ENCODE data around the gene RBP3.
A peak's percentile ranks its signal among the peaks of the same experiment; 100 is the strongest.

Gene RBP3

DNA sequence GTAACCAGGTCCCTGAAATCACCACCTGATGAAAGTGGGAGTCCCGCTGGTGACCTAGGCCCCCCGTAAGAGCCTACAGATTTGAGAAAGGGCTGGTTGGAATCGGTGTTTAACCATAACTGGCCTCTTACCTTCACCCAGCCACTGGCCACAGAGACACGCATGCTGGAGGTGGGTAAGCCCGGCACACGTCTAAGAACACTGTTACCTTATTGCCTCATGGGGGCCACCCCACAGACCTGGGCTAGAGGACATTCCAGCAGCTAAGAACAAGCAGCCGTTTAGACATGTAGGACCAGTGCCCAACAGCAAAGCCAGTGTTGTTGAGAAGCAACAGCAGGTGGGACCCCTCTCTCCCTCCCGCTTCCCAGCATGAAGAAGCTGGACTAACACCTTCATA, 28.4 kb upstream of the RBP3 start:
- DNase-seq = no peak

DNA sequence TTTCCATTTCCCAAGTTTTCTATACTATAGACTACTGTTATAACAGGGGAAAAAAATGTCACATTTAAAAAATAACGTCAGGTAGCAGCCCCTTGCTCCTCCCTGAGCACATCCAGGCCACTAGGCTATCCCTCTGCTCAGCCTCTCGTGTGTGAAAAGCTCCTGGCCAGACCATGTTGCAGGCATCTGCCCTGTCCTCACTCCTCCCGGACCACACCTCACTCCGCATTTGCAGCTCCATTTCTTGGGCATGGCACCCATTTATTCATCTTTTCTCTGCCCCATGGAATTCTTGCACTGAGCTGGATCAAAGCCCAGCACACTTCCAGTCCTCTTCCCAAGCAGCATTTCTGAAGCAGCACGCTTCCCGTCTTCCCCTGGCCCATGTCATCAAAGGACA, 27.4 kb upstream of the RBP3 start:
- DNase-seq = no peak

DNA sequence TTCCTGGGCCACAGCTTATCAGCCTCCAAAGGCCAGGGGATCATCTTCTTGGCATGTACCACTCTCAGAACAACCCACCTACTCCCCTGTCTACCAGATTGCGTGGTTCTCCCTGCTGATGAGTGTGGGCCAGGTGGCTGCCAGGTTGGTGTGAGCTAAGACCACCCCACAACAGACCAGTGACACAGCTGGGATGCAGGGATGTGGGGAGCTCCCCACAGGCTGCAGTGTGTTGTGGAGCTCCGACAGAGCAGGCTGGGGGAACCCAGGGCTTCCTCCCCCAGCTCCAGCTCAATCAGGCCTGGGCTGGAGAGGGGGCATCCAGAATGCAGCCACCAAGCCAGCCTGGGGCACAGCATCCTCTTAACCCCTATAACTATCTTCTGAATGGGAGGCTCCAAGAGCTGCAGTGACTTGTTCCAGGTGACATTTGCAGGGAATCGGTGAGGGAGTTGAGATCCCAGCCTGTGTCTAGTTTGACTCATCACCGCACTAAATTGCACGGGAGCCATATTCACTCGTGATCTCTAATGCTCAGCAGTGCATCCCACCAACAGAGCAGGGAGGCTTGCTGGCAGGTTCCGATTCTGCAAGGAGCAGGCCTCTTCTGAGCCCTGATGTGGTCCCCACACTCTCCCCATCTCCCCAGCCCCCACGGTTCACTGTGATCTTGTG, 26.5 kb upstream of the RBP3 start:
- no peak for DNase-seq

DNA sequence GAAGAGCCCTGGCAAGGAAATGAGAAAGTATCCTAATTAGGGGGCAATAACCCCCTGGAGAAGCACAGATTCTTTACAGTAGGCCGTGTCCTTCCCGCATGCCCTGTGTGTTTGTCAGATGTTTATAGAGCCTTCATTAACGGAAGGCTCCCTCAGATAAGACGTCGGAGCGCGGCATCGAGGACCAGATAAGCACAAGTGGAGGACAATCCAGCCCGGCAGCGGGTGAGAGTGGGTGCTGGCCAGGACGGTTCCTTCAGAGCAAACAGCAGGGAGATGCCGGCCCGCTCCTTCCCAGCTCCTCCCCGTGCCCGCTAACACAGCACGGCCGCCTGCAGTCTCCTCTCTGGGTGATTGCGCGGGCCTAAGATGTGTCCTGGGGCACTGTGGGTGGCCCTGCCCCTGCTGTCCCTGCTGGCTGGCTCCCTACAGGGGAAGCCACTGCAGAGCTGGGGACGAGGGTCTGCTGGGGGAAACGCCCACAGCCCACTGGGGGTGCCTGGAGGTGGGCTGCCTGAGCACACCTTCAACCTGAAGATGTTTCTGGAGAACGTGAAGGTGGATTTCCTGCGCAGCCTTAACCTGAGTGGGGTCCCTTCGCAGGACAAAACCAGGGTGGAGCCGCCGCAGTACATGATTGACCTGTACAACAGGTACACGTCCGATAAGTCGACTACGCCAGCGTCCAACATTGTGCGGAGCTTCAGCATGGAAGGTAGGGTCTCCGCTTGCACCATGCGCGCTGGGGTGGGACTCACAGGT, 25.7 kb upstream of the RBP3 start, which contains the start of gene GDF2:
TSS of gene GDF2 (plus strand) at position 155 of the 762 bp plus-strand sequence. CDS start at position 370, 215 bp downstream.
- no peak for DNase-seq

DNA sequence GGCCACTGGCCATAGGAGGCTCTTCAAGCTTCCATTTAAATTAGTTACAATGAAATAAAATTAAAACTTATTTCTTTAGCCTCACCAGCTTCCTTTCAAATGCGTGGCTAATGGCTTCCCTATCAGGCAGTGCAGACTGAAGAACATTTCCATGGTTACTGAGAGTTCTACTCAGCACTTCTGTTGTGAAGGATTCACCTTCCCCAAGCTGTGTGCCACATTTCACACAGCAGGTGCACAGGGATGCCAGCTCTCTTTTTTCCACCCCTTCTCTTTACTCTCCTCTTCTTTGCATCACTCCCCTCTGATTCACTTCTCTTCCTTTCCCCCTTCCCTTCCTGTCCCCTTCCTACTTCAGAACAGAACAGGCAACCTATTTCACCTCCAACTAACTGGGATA, 25.1 kb upstream of the RBP3 start:
- no peak for DNase-seq

DNA sequence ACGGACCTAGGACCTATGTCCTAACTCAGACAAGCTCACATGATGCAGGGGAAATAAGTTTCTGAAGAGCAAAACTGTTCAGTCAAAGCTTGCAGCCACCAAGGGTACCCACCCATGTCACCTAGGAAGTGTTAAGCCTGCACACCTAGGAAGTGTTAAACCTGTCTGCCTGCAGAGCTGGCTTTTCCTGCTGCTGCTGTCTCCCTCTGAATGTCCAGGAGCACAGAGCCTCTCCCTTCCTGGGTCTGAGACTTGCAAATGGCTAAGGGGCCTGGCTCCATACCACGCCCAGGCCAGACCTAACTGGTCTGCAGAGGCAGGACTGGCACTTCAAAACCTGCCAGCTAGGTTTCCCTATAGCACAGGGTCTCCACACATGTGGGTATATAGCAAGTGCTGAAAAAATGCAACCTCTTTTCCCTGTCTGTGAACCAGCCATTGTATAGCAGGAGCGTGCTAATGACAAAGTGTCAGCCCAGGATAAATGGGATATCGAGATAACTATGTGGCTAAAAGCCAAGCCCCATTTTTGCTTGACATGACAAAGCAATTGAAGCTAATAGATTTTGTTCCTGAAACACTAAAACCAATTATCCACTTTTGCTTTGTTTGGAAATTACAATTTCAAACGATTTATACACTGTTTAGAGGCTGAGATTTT, 24.4 kb upstream of the RBP3 start:
- no peak for DNase-seq

DNA sequence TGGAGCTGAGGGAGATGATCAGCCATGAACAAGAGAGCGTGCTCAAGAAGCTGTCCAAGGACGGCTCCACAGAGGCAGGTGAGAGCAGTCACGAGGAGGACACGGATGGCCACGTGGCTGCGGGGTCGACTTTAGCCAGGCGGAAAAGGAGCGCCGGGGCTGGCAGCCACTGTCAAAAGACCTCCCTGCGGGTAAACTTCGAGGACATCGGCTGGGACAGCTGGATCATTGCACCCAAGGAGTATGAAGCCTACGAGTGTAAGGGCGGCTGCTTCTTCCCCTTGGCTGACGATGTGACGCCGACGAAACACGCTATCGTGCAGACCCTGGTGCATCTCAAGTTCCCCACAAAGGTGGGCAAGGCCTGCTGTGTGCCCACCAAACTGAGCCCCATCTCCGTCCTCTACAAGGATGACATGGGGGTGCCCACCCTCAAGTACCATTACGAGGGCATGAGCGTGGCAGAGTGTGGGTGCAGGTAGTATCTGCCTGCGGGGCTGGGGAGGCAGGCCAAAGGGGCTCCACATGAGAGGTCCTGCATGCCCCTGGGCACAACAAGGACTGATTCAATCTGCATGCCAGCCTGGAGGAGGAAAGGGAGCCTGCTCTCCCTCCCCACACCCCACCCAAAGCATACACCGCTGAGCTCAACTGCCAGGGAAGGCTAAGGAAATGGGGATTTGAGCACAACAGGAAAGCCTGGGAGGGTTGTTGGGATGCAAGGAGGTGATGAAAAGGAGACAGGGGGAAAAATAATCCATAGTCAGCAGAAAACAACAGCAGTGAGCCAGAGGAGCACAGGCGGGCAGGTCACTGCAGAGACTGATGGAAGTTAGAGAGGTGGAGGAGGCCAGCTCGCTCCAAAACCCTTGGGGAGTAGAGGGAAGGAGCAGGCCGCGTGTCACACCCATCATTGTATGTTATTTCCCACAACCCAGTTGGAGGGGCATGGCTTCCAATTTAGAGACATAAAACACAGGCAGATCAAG, 22.6 kb upstream of the RBP3 start:
- DNase-seq = no peak

DNA sequence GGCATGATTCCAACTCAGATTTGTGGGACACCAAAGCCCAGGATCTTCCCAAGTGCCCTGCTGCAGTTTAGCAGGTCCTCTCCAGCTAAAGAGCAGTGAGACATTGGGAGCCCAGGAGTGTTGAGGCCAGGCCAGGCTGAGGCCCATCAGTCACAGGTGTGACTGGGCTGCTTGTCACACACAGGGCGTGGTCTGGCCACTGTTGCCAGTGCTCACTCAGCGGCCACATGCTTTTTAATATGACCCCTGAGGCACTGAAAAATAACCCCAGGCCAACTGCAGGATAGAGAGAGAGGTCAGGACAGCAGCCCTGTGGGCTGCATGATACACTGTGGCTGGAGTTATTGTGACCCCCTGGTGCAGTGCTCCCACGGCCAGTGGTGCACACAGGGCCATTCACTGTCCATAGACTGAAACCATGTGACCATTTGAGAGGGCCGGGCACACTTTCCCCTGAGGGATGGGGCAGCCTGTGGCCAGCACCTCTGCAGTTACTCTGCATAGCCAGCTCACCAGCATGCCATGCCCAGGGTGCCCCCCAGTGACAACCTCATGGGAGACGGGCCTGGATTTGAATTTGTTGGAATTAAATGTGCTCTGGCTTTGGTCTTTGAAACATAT, 21.7 kb upstream of the RBP3 start:
- DNase-seq = no peak

DNA sequence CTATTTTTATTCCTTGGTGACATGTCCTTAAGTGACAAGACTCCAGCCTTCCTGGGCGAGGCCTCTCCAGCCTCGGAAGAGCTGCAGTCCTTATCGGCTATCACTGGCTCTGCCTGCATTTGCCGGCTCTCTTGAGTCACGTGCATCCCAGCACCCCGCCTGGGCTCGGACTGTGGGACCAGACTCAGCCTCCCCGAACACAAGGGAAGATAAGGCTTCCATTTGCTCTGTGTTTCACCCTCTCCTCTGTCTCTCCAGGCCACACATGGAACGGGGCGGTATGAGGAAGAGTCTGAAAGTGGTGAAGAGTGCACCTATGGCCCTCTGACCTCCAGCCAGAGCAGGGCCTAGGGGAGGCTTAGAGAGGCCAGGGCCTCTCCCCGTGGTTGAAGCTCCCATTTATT, 21.2 kb upstream of the RBP3 start:
- DNase-seq = no peak

DNA sequence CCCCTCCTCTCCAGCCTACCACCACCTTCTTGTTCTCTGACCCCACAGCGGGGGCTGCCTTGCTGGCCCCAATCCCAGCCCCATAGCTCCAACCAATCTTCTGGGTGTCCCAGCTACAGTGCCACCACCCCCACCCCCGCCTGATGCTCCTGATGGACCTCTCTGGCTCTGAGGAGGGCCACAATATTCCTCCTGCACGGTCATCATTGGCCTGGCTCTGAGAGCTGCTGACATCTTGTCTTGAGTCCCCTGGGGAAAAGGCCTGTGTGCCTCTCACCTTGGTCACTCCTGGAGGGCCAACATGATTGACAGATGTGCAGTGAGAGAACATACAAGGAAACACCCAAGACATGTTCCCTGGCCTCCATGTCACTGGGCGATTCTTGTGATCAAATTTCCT, 18.3 kb upstream of the RBP3 start:
- DNase-seq = no peak

DNA sequence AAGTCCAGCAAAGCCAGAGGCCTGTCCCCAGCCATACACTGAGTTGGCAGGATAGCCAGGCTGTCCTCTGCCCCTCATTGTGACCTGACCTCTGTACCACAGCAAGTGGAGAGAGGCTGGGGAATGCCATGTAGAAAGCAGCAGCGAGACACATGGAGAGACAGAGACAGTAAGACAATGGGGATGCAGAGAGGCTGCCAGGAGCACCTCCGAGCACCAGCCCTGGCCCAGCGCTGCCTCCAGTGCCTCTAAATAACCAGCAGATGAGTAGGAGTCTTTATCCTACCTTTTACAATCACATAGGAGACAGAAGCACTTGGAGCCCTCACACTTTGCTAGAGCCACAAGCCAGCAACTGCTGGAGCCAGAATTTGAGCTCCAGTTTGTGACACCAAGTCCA, 17.8 kb upstream of the RBP3 start:
- DNase-seq = no peak

DNA sequence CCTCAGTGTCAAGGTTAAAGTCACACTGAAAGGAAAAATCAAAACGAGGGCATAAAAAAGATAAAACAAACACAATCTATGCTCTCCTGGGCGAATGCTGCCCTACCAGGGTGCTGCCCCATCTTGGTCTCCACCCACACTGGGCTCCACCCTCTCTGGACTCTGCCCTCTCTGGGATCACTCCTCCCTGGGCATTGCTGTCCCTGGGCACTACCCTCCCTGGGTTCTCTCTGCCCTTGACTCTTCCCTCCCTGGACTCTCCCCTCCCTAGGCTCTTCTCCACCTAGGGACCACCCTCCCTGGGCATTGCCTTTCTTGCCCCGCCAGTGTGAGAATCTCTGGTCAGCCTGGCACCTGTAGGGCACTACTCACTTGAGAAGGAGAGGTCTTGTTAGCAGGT, 17.4 kb upstream of the RBP3 start:
- DNase-seq = no peak

DNA sequence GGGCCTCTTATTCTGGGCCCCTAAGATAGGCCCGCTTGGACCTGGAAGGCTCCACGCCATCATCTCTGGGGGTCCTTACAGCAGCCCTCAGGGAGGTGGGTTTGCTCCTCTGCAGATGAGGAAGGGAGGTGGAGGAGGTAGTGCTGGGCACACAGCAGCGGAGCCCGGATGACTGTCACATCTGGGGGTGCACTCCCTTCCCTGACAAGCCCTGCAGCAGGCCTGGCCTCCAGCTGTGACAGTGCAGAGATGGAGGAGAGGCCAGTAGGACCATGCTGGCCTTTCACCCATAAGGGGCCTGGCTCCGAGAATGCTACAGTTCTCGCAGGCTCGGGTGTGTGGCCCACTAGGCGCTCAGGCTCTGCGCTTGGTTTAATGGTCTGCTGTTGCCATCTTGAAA, 16.7 kb upstream of the RBP3 start:
- no peak for DNase-seq

DNA sequence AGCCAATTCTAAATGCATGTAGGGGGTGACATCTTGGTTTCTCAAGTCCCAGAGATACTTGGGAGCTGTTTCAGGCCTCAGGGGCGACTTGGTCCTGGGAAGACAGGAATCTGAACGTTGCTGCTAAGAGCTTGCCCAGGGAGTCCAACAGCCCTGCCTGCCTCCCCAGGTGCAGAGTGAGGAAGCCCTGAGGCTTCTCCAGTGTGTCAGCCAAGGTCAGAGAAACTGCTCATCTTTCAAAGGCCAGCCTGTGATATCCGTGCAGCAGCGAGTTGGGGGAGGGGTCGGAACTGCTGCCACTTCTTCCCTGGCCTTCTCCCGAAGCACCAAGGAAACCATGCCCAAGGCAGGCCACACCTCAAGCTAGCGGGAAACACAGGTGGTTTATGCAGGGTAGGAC, 16.2 kb upstream of the RBP3 start:
- DNase-seq = no peak

DNA sequence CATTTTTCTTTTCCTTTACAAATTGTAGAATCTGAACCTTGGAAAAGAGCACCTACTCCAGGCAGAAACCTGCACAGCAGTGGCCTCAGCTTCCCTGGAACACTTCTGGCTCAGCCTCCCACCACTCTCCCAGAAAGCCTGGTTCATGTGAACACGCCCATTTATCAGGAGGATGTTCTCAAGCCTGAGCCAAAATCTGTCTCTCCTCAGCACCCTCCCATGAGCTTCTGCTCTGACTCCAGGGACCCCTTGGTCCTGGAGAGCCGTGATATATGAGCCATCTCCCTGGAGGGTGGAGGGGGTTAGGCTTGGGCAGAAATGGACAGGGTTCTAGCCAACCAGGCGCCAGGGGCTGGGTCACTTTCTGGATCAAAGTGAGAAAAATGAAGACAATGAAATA, 15.8 kb upstream of the RBP3 start:
- no peak for DNase-seq

DNA sequence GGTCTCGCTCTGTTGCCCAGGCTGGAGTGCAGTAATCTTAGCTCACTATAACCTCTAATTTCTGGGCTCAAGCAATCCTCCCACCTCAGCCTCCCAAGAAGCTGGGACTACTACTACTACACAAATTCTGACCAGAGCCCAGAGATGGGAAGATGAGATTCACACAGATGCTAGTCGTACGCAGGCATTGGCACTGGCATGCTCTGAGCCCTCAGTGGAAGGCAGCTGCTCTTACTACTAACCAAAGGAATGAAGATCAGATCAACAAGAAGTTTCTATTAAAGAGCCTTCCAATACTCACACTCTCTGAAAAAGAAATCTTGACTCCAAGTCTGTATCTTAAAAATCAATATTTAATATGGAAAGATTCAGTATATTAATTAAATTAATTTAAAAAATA, 15.2 kb upstream of the RBP3 start:
- no peak for DNase-seq

DNA sequence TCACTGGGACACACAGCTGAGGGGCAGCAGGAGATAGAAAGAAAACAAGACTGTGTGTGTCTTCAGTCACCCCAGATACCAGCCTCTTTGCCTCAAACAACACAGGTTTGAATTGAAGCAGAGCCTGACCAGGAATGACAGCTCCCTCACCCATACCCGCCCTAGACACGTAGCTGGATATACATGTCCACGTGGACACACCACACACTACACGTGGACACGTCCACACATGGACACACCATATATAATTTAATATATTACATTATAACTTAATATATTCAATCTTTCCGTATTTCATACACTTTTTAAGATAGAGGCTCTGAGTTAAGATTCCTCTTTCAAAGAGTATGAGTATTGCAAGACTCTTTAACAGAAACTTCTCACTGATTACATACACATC, 14.6 kb upstream of the RBP3 start:
- no peak for DNase-seq

DNA sequence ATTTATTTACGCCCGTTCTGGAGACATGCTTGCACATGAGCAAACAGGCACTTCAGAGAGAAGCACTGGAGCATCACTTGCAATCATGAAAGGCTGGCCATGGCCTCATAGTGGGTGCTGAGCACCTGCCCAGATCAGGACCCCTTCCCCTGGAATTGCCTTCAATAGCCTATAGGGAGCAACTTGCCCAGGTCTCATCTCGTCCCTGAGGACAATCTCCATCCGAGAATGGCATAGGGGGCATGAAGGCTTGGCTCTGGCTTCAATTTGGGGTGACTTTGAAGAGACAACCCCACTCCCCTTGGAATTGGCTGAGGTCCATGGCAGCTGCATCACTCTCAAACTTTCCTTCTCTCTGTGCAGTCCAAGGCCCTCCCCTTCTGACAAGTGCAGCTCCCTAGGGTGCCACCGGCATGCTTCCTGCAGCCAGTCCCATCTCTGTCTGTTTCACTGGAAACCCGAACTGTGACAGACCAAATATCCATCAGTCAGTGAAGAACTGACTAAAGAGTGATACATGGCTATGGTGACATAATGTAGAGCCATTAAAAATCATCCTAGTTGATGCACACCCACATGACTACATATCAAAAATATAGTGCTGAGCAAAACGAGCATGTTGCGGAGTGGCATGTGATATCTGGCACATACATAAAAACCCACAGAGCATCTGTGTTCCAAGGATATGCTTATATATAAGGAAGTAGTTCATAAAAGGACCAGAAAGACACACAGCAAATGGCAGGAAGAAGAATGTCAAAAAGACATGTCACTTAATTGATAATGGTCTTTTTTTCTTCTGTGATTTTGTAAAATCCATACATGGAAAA, 13.5 kb upstream of the RBP3 start:
- no peak for DNase-seq

DNA sequence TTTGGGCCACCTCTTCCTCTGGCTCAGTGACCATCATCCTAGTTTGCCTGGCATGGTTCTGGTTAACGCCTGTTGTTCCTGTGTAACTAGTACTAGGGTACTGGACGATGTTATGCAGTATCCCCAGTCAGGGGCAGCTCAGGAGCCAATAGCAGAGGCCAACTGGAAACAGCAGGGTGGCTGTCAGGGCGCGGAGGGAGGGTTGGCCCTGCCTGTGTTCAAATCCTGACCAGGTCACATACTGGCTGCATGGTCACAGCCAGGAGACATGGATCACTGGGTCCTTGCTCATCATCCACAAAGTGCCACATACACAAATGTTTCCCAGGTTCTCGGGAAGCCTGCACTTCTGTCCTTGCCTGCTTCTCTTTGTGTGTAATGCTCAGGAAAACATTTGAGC, 12.3 kb upstream of the RBP3 start:
- DNase-seq = no peak

DNA sequence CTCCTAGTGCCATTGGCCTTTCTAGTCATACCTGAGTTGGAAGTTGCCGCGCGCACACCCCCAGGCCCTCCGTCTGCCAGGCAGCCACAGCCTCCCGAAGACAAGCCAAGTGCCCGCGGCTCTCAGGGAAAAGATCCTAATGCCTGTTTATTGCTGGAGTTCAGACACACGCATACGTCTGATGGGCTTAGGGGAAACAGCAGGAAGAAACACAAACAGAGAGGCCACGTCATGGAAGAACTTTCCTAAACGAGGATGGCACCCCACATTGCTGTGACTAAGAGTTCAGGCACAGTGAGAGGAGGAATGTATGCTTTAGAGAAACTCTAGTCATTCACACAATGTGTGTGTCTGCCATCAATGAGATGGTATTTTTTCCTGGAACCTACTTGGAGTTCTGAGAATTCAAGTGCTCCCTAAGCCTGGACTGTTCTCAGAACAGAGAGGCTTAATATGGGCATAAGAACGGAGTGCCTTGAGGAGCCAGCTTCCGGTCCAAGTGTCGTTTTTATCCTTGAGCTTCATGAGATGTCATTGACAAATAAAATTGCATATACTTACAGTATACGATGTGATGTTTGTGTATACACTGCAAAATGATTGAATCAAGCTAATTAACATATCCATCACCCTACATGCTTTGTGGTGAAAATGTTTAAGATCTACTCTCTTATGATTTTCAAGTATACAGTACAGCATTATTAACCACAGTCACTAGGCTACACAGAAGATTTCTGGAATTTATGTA, 11.6 kb upstream of the RBP3 start:
- DNase-seq = peak; percentile 4

DNA sequence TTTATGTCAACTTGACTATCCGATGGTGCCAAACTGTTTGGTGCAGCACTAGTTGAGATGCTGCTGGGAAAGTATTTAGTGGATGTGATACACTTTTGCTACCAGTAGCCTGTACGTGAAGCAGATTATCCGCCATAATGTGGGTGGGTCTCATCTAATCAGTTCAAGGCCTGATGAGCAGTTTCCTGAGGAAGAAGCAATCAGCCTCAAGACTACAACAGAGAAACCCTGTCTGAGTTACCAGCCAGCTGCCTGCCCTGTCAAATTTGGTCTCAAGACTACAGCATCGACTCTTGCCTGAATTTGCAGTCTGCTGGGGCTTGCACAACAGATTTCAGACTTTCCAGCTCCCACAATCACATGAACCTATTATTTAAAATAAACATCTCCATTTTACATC, 10.9 kb upstream of the RBP3 start:
- DNase-seq = no peak

Data from fibroblast of upper back skin (primary cell).